ENCODE results near the gene MAB21L3. TPM values are rescaled to one million over a fixed set of nuclear protein-coding genes. Genes with fewer than 3 reads are reported as not detected.

Gene MAB21L3
- total RNA-seq, 1 experiment from 2014 or later: not detected

GRCh38 chr1:116154536-116154935, 43.3 kb downstream of the MAB21L3 start:
- Histone ChIP-seq H3K14ac (ENCODE audit: insufficient read depth, low read length) (no peak overlapping the region), H3K23me2 (ENCODE audit: insufficient read length, low read depth, low read length, poor library complexity, severe bottlenecking) (peaks cover 4% of the 10 kb centered on the region), H3K27me3 (ENCODE audit: insufficient read depth, low read length) (no peaks in the 10 kb centered on the region), H3K18ac (ENCODE audit: insufficient read length, low read depth, low read length) (no peak overlapping the region), H2BK12ac (ENCODE audit: insufficient read length, low read depth, low read length) (no peak overlapping the region), H3T11ph (ENCODE audit: low read length) (no peak overlapping the region), H2BK20ac (ENCODE audit: low read depth, low read length, poor library complexity, severe bottlenecking) (no peak overlapping the region), H2AK5ac (ENCODE audit: insufficient read length, low read length) (no peak overlapping the region), H3K56ac (ENCODE audit: insufficient read length, low read depth, low read length) (no peak overlapping the region), H2BK120ac (ENCODE audit: low read depth, low read length, poor library complexity, severe bottlenecking) (no peak overlapping the region), H3K27ac (ENCODE audit: insufficient read length, low read depth, low read length) (no peak overlapping the region), H3K9me3 (ENCODE audit: control insufficient read depth, low read depth, low read length) (no peaks in the 10 kb centered on the region), H2AFZ (ENCODE audit: low read length) (no peak overlapping the region), H3K79me1 (ENCODE audit: insufficient read depth, low read depth, low read length, poor library complexity, severe bottlenecking) (no peaks in the 10 kb centered on the region), H4K8ac (replicated peaks; ENCODE audit: insufficient read length, low read depth, low read length) (no peak overlapping the region), H2BK5ac (ENCODE audit: insufficient read length, low read length) (no peak overlapping the region), H4K5ac (ENCODE audit: insufficient read length, low read depth, low read length) (no peak overlapping the region), H3K79me2 (ENCODE audit: insufficient read depth, low read length) (no peaks in the 10 kb centered on the region), H2BK15ac (ENCODE audit: low read depth, low read length) (no peak overlapping the region), H3K9ac (ENCODE audit: extremely low read depth, insufficient read length, low read length) (no peak overlapping the region), H3K4ac (ENCODE audit: low read depth, low read length) (no peak overlapping the region), H3K4me1 (ENCODE audit: insufficient read depth, low read length) (no peaks in the 10 kb centered on the region), H4K91ac (ENCODE audit: insufficient read length, low read depth, low read length) (no peak overlapping the region), H3K23ac (ENCODE audit: insufficient read length, low read depth, low read length) (no peak overlapping the region), H4K20me1 (ENCODE audit: control insufficient read depth, insufficient read depth, insufficient read length) (no peaks in the 10 kb centered on the region), H3K4me2 (ENCODE audit: insufficient read depth, insufficient read length, low read length) (no peak overlapping the region)
- Mint-ChIP-seq H3K36me3 (ENCODE audit: insufficient read depth in 1 of 3, low read depth in 3 of 3) (no peaks in the 10 kb centered on the region), H3K27me3 (ENCODE audit: low read depth) (peaks cover 21% of the 10 kb centered on the region), H3K27ac (peak overlapping the region in 1 of 3 experiments; percentile 4; a peak in 1 of 7 replicates), H3K4me3 (no peak overlapping the region), H3K9me3 (peaks cover 0 to 2% of the 10 kb centered on the region in 2 experiments; a peak in 2 of 5 replicates), H3K4me1 (peaks cover 6 to 8% of the 10 kb centered on the region in 2 experiments)
- DNase-seq: no peak
- TF ChIP-seq CTCF (conservative IDR thresholded peaks at IDR 0.05): no peak
- no CpG with 5 or more reads among the region's 4 CpGs for WGBS (ENCODE audit: extremely low coverage, insufficient read length, low lambda C conversion rate)
